HG02870 (cell line): ENCODE results near the gene TMEM170A.

Experiments used
- ATAC-seq: cut with Tn5 transposase; IDR thresholded peaks from one replicate; pipeline ENCODE4 v1.9.1; 2021; ENCODE audit warnings: mild to moderate bottlenecking, moderate library complexity; ENCODE audit not compliant: unreplicated experiment

TMEM170A gene

DNA sequence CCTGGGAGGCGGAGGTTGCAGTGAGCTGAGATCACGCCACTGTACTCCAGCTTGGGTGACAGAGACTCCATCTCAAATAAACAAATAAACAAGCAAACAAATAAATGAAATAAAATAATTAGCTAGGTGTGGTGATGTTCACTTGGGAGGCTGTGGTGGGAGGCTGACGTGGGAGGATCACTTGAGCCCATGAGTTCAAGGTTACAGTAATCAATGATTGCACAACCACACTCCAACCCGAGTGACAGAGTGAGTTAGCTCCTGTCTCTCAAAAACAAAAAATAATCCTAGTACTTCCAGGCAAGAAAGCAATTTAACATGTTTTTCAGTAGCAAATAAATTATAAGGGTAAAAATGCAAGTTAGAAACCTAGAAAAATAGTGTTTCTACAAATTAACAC lies 57.5 kb downstream of the TMEM170A start:
- no peak for ATAC-seq

DNA sequence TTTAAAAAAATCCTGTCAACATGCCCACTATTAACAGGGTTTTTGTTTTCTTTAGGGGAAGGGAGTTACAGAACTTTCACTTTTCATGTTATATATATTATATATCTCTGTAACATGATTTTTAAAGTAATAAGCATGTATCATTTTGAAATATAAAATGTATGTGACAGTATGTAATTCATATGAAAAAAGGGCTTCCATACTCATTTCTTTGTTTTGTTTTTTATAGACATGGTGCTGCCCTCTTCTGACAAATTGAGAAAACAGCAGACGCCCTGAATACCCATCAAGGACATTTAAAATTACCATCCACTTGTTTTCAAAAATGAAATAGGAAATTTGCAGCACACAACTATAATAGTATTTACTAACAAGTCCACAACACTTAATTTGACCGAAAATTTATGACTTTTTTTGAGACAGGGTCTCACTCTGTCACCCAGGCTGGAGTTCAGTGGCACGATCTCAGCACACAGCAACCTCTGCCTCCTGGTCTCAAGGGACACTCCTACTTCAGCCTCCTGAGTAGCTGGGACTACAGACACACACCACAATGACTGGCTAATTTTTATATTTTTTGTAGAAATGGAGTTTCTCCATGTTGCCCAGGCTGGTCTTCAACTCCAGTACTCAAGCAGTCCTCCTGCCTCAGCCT lies 61.5 kb downstream of the TMEM170A start:
- no peak for ATAC-seq

- ATAC-seq, result no peak
Observed at GRCh38 chr16:75402159-75402820, 62.2 kb downstream of the TMEM170A start.

DNA sequence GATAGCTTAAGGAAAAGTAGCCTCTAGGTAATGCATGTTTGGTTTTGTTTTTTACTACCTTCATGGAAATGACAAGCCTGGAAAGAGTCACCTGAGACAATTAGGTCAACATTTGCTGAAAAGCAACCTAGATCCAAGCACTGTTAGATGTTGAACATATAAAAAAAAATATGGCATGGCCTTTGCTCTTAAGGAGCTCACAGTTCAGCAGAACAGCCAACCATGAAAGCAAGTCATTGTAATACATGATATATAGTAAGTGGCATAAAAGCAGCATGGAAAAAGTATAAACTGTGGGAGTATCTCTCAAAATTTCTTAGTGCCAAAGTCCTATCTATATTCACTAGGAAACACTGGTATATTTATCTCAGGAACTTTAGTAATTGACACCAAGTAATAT lies 62.8 kb downstream of the TMEM170A start:
- ATAC-seq, result no peak

- no peak for ATAC-seq
Observed at GRCh38 chr16:75398333-75398732, 66.2 kb downstream of the TMEM170A start.

DNA sequence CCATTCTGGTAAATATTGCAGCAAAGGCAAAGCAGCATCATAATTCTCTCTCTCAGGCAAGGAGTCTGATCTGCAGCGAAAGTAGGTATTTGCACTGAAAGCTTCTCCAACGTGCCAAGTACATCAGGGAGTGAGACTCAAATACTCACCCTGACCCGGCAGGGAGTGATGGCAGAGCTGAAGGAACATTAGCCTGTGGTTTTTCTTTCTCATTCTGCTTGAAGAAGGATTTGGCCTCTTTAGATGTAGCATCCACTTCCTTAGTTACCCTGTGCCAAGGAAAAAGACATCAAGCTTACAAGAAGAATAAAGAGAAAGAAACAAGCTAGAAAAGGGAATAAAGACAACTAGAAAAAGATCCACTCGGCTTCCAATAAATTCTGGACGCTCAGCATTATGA lies 69.5 kb downstream of the TMEM170A start:
- no peak for ATAC-seq
